Thyroid gland (tissue), 4 donors: ENCODE data around the gene EXD3.
"Not testable (repeated sequence)": the region's sequence is repeated elsewhere in the genome, so short reads cannot be mapped to it uniquely, and the experiment has no call there.

Experiments
- POLR2A ChIP-seq, 2 donors: fragments of 450-650 bp; IDR thresholded peaks; one replicate each; pipeline ENCODE4 v1.6.1; 2017; ENCODE audit warnings: antibody characterized with exemption in 2 of 2, mild to moderate bottlenecking in 2 of 2, moderate library complexity in 1 of 2
- TF ChIP-seq, protein P1 (sequence below), 6 experiments: fragments of 200-600 bp in 3 of 6; fragments of 450-650 bp in 3 of 6; sonication (generic) in 3 of 6; IDR thresholded peaks; one replicate each; pipeline ENCODE4 v1.5.1; 2016 to 2019; ENCODE audit warnings: antibody characterized with exemption in 6 of 6, mild to moderate bottlenecking in 2 of 6, inconsistent platforms in 1 of 6, moderate library complexity in 1 of 6

- TF ChIP-seq, protein P1, sequence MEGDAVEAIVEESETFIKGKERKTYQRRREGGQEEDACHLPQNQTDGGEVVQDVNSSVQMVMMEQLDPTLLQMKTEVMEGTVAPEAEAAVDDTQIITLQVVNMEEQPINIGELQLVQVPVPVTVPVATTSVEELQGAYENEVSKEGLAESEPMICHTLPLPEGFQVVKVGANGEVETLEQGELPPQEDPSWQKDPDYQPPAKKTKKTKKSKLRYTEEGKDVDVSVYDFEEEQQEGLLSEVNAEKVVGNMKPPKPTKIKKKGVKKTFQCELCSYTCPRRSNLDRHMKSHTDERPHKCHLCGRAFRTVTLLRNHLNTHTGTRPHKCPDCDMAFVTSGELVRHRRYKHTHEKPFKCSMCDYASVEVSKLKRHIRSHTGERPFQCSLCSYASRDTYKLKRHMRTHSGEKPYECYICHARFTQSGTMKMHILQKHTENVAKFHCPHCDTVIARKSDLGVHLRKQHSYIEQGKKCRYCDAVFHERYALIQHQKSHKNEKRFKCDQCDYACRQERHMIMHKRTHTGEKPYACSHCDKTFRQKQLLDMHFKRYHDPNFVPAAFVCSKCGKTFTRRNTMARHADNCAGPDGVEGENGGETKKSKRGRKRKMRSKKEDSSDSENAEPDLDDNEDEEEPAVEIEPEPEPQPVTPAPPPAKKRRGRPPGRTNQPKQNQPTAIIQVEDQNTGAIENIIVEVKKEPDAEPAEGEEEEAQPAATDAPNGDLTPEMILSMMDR (IDR thresholded peaks at IDR 0.05), result not testable (repeated sequence)
- not testable (repeated sequence) for TF ChIP-seq POLR2A (IDR thresholded peaks at IDR 0.05)
These were observed 36.4 kb downstream of the EXD3 start for GRCh38 chr9:137386507-137387113.
